Kidney tubule cell (primary cell): ENCODE results near the gene SESN1.

ENCODE experiments used
- DNase-seq: peaks from one replicate; pipeline ENCODE4 v3.0.0-alpha.2; 2018; ENCODE audit warnings: low spot score

Gene SESN1

DNA sequence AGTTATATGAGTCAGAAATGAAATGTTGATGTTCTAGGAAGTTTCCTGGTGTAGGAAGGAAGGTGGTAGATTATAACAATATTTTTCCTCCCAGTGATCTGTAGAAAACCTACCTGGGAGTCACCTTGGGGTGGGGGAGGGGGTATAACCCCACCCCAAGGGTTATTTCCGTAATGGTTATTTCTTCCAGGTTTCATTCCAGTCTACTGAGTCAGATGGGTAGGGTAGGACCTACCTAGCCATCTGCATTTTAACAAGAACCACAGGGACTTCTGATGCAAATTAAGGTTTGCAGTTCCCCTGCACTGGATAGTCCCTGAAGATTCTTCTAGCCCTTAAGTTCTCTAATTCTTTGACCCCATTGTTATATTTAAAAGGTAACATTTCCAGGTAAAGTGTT, 157.5 kb downstream of the SESN1 start:
- DNase-seq: peak; percentile 51
